CD4-positive, alpha-beta T cell treated with Interleukin-10 for 1 hour (primary cell): ENCODE data around the gene CCDC112.
"Not testable (repeated sequence)": the region's sequence is repeated elsewhere in the genome, so short reads cannot be mapped to it uniquely, and the experiment has no call there.

Source experiments
- DNase-seq: peaks from one replicate; pipeline ENCODE4 v3.0.0-alpha.2; 2020

CCDC112 gene

GRCh38 chr5:115257981-115258380, 38.5 kb downstream of the CCDC112 start:
- DNase-seq, result no peak

GRCh38 chr5:115249379-115249778, 47.1 kb downstream of the CCDC112 start:
- DNase-seq, result not testable (repeated sequence)

- peak; percentile 52 for DNase-seq
Observed at GRCh38 chr5:115246361-115246991, 50.0 kb downstream of the CCDC112 start.

- no peak for DNase-seq
Observed at GRCh38 chr5:115243412-115243811, 53.0 kb downstream of the CCDC112 start.

GRCh38 chr5:115241881-115242642, 54.4 kb downstream of the CCDC112 start:
- DNase-seq, result no peak

GRCh38 chr5:115237066-115237465, 59.4 kb downstream of the CCDC112 start:
- DNase-seq, result no peak

- no peak for DNase-seq
Observed at GRCh38 chr5:115236599-115236998, 59.9 kb downstream of the CCDC112 start.

- no peak for DNase-seq
Observed at GRCh38 chr5:115231598-115231997, 64.9 kb downstream of the CCDC112 start.

- DNase-seq, result no peak
Observed at GRCh38 chr5:115229606-115230005, 66.8 kb downstream of the CCDC112 start.

GRCh38 chr5:115227281-115227680, 69.2 kb downstream of the CCDC112 start:
- DNase-seq, result no peak
